Ammon's horn (tissue), 1 donor: Measurements from ENCODE around the gene NAXD.
"Not testable (repeated sequence)": the region's sequence is repeated elsewhere in the genome, so short reads cannot be mapped to it uniquely, and the experiment has no call there.

Experiments used
- DNase-seq: peaks from one replicate; pipeline ENCODE4 v3.0.0-alpha.2; 2016; ENCODE audit warnings: low spot score

Gene NAXD

GRCh38 chr13:110664673-110665072 is 49.3 kb downstream of the NAXD start:
- DNase-seq, result no peak

DNA sequence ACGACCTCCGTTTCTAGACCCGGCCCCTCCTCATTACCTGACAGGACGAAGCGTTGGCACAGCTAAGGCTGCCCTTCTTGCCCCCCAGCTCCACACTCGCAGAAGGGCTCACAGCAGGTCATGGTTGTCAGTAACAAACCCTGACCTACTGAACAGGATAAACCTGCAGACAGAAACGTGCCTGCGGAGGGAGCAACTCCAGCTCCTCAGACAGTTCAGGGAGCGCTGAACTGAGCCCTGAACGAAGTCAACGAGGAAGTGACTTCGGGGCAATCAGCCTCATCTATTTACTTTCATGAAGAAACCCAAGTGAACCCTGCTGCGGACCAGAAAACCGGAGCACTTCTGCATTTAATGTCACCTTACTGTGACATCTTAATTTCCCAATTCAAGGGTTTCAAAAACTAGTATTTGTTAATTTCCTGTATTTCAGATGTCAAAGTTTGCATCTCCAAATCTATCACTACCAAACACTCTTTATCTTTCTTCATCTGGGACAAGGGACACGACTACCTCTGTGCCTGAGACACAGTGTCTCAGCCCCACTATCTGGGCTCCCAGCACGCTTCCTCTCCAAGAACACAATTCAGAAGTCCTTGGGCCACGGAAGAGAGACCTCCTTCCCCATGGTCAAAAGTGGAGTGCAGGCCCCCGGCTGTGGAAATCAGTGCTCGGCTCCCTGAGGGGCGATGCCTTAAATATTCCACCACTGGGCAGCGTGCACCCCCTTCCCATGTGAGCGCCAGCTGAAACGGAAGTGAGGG is 50.3 kb downstream of the NAXD start:
- DNase-seq, result no peak

DNA sequence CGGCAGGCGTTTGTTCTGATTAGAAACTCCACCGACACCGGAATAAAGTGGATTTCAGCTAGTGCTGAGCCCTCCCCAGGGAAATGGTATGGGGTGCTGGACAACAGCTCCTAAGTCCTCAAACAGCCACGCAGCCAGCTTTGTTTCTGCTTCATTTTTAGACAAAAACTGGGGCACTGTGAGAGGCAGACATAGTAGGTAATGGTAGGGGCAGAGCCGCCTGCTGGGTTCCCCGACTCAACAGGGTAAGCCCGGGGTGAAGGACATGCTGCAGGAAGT is 50.8 kb downstream of the NAXD start:
- DNase-seq, result no peak

DNA sequence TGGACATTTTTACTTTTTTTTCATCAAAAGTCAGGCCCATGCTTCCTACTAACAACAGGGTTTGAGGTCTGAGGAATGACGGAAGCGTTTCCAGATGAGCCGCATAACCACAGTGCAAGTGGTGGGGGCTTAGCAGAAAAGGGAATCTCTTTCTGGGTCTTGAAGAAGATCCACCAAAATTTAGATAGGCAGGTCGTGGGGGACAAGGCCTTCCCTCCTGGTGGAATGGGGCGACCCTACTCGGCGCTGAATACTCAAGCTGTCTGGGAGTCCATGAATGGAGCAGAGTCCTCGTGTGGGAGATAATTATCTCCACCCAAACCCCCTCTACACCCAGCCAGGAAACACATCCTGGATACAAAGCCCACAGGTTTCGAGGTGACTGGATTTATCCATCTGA is 53.7 kb downstream of the NAXD start:
- no peak for DNase-seq

DNA sequence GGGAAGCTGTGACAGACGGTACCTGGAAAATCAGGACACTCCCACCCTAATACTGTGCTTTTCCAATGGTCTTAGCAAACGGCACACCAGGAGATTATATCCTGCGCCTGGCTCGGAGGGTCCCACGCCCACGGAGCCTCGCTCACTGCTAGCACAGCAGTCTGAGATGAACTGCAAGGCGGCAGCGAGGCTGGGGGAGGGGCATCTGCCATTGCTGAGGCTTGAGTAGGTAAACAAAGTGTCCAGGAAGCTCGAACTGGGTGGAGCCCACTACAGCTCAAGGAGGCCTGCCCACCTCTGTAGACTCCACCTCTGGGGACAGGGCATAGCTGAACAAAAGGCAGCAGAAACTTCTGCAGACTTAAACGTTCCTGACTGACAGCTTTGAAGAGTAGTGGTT is 54.5 kb downstream of the NAXD start:
- not testable (repeated sequence) for DNase-seq

DNA sequence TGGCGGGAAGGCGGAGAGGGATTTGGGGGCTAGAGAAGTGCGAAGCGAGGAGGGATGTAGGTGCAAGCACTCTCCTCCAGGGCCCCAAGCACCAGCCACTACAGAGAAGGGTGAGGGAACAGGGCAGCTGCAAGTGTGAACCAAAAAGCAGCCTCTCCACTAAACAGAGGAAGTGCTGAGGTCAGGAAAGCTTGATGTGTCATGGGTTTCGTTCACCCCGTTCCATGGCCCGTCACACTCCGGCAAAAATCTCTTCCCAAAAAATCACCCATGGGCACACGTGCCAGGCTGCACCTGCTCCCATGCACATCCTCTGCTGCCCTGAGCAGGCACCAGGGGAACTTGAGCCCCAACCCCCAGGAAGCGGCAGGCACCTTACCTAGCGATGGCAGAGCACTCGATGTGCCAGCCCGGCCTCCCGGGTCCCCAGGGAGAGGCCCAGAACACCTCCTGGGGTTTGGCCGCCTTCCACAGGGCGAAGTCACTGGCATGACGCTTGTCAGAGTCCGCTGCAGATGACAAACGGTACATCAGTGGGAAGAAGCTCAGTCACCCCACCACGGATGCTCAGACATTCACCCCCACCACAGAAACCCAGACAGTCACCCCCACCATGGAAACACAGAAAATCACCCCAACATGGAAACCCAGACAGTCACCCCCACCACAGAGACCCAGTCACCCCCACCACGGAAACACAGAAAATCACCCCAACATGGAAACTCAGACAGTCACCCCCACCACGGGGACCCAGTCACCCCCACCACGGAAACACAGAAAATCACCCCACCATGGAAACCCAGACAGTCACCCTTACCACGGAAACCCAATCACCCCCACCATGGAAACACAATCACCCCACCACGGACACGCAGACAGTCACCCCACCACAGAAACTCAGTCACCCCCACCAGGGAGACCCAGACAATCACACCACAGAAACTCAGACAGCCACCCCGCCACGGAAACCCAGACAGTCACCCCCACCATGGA is 61.5 kb downstream of the NAXD start:
- no peak for DNase-seq

GRCh38 chr13:110677731-110678545 is 62.6 kb downstream of the NAXD start:
- DNase-seq, result no peak

DNA sequence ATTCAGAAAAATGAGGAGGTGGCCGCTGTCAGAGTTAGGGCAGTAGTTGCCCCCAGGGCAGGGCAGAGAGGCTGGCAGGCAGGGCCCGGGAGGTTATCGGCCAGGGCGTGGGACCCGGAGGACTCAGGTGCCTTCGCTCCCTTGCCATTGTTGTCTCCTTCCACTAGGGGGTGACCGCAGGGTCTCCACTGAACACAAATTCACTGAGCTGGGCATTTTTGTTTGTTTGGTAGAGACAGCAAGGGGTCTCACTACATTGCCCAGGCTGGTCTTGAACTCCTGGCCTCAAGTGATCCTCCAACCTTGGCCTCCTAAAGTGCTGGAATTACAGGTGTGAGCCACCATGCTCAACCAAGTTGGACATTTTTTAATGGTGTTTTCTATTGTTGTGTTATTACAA is 65.5 kb downstream of the NAXD start:
- DNase-seq, result no peak

DNA sequence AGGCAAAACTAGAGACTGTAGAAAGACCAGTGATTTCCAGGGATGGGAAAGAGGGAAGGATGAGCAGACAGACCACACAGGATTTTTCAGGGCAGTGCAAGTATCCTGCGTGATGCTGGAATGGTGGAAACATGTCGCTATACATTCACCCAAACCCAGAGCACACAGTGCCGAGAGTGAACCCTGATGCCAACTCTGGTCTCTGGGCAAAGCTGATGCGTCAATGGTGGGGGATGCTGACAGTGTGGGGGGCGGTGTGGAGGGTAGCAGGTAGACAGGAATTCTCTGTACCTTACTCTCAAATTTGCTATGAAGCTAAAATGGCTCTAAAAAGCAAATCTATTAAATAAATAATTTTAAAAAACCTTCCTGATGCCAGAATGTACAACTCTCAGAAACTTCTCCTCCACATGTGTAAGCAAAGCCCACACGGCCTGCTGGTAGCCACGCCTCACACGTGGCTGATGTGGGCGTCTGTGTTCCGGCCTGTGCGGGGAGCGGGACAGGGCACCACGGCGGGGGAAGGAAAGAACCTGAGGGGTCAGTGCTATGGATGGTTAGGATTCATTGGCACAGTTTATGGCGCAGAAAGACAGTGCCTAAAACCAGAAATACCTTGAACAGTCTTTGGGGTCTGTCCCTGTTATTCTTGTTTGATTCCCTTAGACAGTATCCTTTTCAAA is 66.7 kb downstream of the NAXD start:
- DNase-seq, result no peak

- no peak for DNase-seq
These were observed 67.4 kb downstream of the NAXD start for GRCh38 chr13:110682746-110683145.

GRCh38 chr13:110683203-110683883 is 68.0 kb downstream of the NAXD start:
- no peak for DNase-seq

DNA sequence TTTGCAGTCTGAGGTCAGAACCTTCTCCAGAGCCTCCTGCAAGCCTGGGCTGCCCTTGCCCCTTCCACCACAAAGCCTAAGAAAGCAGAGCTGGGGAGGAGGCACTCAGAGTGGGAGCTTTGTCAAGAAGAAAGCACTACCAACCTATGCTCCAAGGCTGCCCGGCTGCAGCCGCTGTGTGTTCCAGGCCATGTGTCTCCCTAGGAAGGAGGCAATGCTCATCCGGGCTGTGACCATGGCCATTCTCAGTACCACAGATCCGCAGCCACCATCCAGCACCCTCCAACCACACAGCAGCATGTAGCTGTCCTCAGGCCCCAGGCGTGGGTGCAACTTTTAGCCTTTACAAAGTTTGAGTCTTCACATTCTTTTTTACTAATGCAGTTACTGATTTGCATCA is 68.6 kb downstream of the NAXD start:
- DNase-seq, result no peak

DNA sequence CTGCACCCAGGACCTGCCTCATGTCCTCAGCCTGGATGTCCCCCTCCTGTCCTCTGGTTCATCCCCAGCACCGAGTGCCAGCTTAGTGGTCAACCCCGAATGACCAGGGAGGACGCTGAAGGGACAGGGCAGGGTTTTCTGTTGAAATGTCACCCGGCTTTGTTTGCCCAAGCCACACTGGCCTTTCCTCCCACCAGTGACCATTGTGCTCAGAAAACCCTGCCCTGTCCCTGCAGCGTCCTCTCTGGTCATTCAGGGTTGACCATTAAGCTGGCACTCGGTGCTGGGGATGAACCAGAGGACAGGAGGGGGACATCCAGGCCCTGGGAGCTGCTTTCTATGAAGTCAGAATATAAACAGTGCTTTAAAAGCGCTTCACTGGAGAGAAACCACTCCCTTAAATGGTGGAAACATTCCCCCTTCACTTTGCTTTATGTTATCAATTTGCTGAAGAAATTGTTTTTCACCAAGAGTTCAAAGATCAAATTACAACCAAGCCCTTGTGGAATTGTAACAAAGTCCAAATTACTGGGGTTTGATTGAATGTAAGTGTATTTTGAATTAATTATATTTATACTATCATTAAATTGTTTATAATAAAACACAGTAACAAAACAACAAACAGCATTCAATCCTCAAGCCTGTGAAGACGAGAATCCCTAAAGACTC is 69.2 kb downstream of the NAXD start:
- no peak for DNase-seq

- no peak for DNase-seq
These were observed 70.1 kb downstream of the NAXD start for GRCh38 chr13:110685305-110686020.

- no peak for DNase-seq
These were observed 72.4 kb downstream of the NAXD start for GRCh38 chr13:110687736-110688135.

- DNase-seq, result no peak
These were observed 73.7 kb downstream of the NAXD start for GRCh38 chr13:110689041-110689440.
